ENCODE measurements around the gene HDAC4.
"Not testable (repeated sequence)": the region's sequence is repeated elsewhere in the genome, so short reads cannot be mapped to it uniquely, and the experiment has no call there.

GRCh38 chr2:239038284-239038683 is 362.5 kb downstream of the HDAC4 start:
- not testable (repeated sequence) for TF ChIP-seq POLR2AphosphoS5, CTCF, POLR2A, EP300 (IDR thresholded peaks at IDR 0.05)
